Mesendoderm (in vitro differentiated cells): ENCODE results near the gene IRS1.
A peak's percentile ranks its signal among the peaks of the same experiment; 100 is the strongest.

Source experiments
- DNase-seq: peaks from one replicate; pipeline ENCODE4 v3.0.0; 2013
- H2AK5ac ChIP-seq: 2 replicates; pipeline ENCODE4 v1.6.1; 2013; ENCODE audit warnings: low read length, inconsistent platforms
- H2BK120ac ChIP-seq: 2 replicates; pipeline ENCODE4 v1.6.1; 2013; ENCODE audit warnings: low read depth, mild to moderate bottlenecking, low read length, moderate library complexity, mixed read lengths
- H2BK15ac ChIP-seq: replicated peaks from 2 replicates; pipeline ENCODE4 v1.6.1; 2013; ENCODE audit warnings: low read depth, mild to moderate bottlenecking, moderate library complexity
- H2BK5ac ChIP-seq: 2 replicates; pipeline ENCODE4 v1.6.1; 2013; ENCODE audit warnings: low read length, inconsistent platforms
- H3K18ac ChIP-seq: 2 replicates; pipeline ENCODE4 v1.6.1; 2013; ENCODE audit warnings: mild to moderate bottlenecking, low read length, mixed read lengths
- H3K23ac ChIP-seq: one replicate; pipeline ENCODE4 v1.6.1; 2013; ENCODE audit warnings: low read length
- H3K27ac ChIP-seq: 2 replicates; pipeline ENCODE4 v1.5.1; 2013; ENCODE audit warnings: low read depth, mild to moderate bottlenecking, inconsistent platforms, low read length, moderate library complexity
- H3K27me3 ChIP-seq: 2 replicates; pipeline ENCODE4 v1.6.1; 2013; ENCODE audit warnings: low read length, control low read depth, mild to moderate bottlenecking, inconsistent platforms; ENCODE audit not compliant: insufficient read depth, poor library complexity
- H3K36me3 ChIP-seq: 2 replicates; pipeline ENCODE4 v1.6.1; 2013; ENCODE audit warnings: low read length, inconsistent platforms; ENCODE audit not compliant: control insufficient read depth, insufficient read depth
- H3K4ac ChIP-seq: one replicate; pipeline ENCODE4 v1.6.1; 2013; ENCODE audit warnings: low read depth, mild to moderate bottlenecking, low read length, moderate library complexity
- H3K4me1 ChIP-seq: 2 replicates; pipeline ENCODE4 v1.6.1; 2013; ENCODE audit warnings: low read depth, low read length, inconsistent platforms; ENCODE audit not compliant: control insufficient read depth
- H3K4me2 ChIP-seq: 2 replicates; pipeline ENCODE4 v1.6.1; 2013; ENCODE audit warnings: low read length
- H3K4me3 ChIP-seq: 2 replicates; pipeline ENCODE4 v1.5.1; 2013; ENCODE audit warnings: mild to moderate bottlenecking, low read length
- H3K56ac ChIP-seq: one replicate; pipeline ENCODE4 v1.6.1; 2013; ENCODE audit warnings: low read length
- H3K79me1 ChIP-seq: 2 replicates; pipeline ENCODE4 v1.6.1; 2013; ENCODE audit warnings: low read length, inconsistent platforms
- H3K79me2 ChIP-seq: 2 replicates; pipeline ENCODE4 v1.6.1; 2013; ENCODE audit warnings: mild to moderate bottlenecking, low read length; ENCODE audit not compliant: control insufficient read depth, insufficient read depth
- H3K9ac ChIP-seq: 2 replicates; pipeline ENCODE4 v1.6.1; 2013; ENCODE audit warnings: low read length, inconsistent platforms
- H4K5ac ChIP-seq: one replicate; pipeline ENCODE4 v1.6.1; 2013; ENCODE audit warnings: low read length
- H4K8ac ChIP-seq: one replicate; pipeline ENCODE4 v1.6.1; 2013; ENCODE audit warnings: low read depth, mild to moderate bottlenecking, control low read depth, low read length, moderate library complexity
- WGBS: extraction: QIAGEN DNeasy Blood & Tissue Kit; methylation state at CpG from one replicate; pipeline ENCODE4 v1.1.7; 2013; ENCODE audit warnings: low lambda C conversion rate, missing lambda C conversion rate; ENCODE audit not compliant: insufficient coverage; ENCODE audit errors: extremely low coverage; 5-methylcytosine and 5-hydroxymethylcytosine counted together

IRS1 gene

GRCh38 chr2:226699321-226699720 is 100.3 kb downstream of the IRS1 start:
- H3K27ac ChIP-seq, result no peak overlapping the region
- no peaks in the 10 kb centered on the region for H3K79me1 ChIP-seq
- no peak overlapping the region for H4K5ac ChIP-seq
- no peak overlapping the region for H2BK120ac ChIP-seq
- H3K56ac ChIP-seq, result no peak overlapping the region
- WGBS, result no CpG with 5 or more reads among the region's 2 CpGs
- H3K9ac ChIP-seq, result no peak overlapping the region
- no peak overlapping the region for H3K4me3 ChIP-seq
- H3K4me1 ChIP-seq, result peaks cover 2% of the 10 kb centered on the region
- H2BK5ac ChIP-seq, result no peak overlapping the region
- H2BK15ac ChIP-seq, result no peak overlapping the region
- H4K8ac ChIP-seq, result no peak overlapping the region
- H3K18ac ChIP-seq, result no peak overlapping the region
- DNase-seq, result no peak
- H3K27me3 ChIP-seq, result no peaks in the 10 kb centered on the region
- no peak overlapping the region for H2AK5ac ChIP-seq
- H3K79me2 ChIP-seq, result no peaks in the 10 kb centered on the region
- no peak overlapping the region for H3K4ac ChIP-seq
- H3K23ac ChIP-seq, result no peak overlapping the region
- H3K36me3 ChIP-seq, result no peaks in the 10 kb centered on the region
- no peak overlapping the region for H3K4me2 ChIP-seq

GRCh38 chr2:226698671-226699070 is 100.9 kb downstream of the IRS1 start:
- no peak overlapping the region for H3K4me2 ChIP-seq

GRCh38 chr2:226694586-226695284 is 104.9 kb downstream of the IRS1 start:
- H4K8ac ChIP-seq, result no peak overlapping the region
- no peak overlapping the region for H2AK5ac ChIP-seq
- H2BK15ac ChIP-seq, result peak overlapping the region; percentile 80
- peak overlapping the region; percentile 36 for H3K27ac ChIP-seq
- no peaks in the 10 kb centered on the region for H3K36me3 ChIP-seq
- no peak overlapping the region for H3K23ac ChIP-seq
- peak overlapping the region; percentile 68 for H3K18ac ChIP-seq
- WGBS, result no CpG with 5 or more reads among the region's 4 CpGs
- H4K5ac ChIP-seq, result no peak overlapping the region
- no peak overlapping the region for H3K56ac ChIP-seq
- no peaks in the 10 kb centered on the region for H3K79me1 ChIP-seq
- H2BK5ac ChIP-seq, result no peak overlapping the region
- H3K4me3 ChIP-seq, result no peak overlapping the region
- peaks cover 10% of the 10 kb centered on the region for H3K4me1 ChIP-seq
- no peak overlapping the region for H3K4ac ChIP-seq
- no peaks in the 10 kb centered on the region for H3K79me2 ChIP-seq
- DNase-seq, result peak; percentile 40
- H3K27me3 ChIP-seq, result no peaks in the 10 kb centered on the region
- no peak overlapping the region for H3K9ac ChIP-seq
- no peak overlapping the region for H2BK120ac ChIP-seq
- H3K4me2 ChIP-seq, result no peak overlapping the region

More at GRCh38 chr2:226698671-226699070, 100.9 kb downstream of the IRS1 start:
- no peaks in the 10 kb centered on the region for H3K36me3 ChIP-seq
- H3K56ac ChIP-seq, result no peak overlapping the region
- no peak overlapping the region for H4K8ac ChIP-seq
- no peaks in the 10 kb centered on the region for H3K79me1 ChIP-seq
- H3K4ac ChIP-seq, result no peak overlapping the region
- no peak overlapping the region for H3K18ac ChIP-seq
- H3K79me2 ChIP-seq, result no peaks in the 10 kb centered on the region
- no peak overlapping the region for H3K27ac ChIP-seq
- H2AK5ac ChIP-seq, result no peak overlapping the region
- no peak overlapping the region for H2BK120ac ChIP-seq
- H3K4me1 ChIP-seq, result peaks cover 5% of the 10 kb centered on the region
- no peak overlapping the region for H2BK5ac ChIP-seq
- H3K9ac ChIP-seq, result no peak overlapping the region
- no peak overlapping the region for H3K23ac ChIP-seq
- no peak for DNase-seq
- no peak overlapping the region for H3K4me3 ChIP-seq
- H3K27me3 ChIP-seq, result no peaks in the 10 kb centered on the region
- no peak overlapping the region for H2BK15ac ChIP-seq
- no peak overlapping the region for H4K5ac ChIP-seq

- Histone ChIP-seq H4K8ac (no peak overlapping the region), H3K79me1 (no peaks in the 10 kb centered on the region), H2BK120ac (no peak overlapping the region), H3K36me3 (no peaks in the 10 kb centered on the region), H3K9ac (no peak overlapping the region), H3K27me3 (no peaks in the 10 kb centered on the region), H3K27ac (peak overlapping the region; percentile 36), H2BK5ac (no peak overlapping the region), H3K56ac (no peak overlapping the region), H3K79me2 (no peaks in the 10 kb centered on the region), H3K4ac (peak overlapping the region; percentile 59), H3K23ac (no peak overlapping the region), H2BK15ac (peak overlapping the region; percentile 80), H3K4me3 (no peak overlapping the region), H3K4me1 (peaks cover 10% of the 10 kb centered on the region), H3K4me2 (no peak overlapping the region), H4K5ac (no peak overlapping the region), H3K18ac (peak overlapping the region; percentile 68), H2AK5ac (no peak overlapping the region)
- no CpG with 5 or more reads among the region's 4 CpGs for WGBS
- no peak for DNase-seq
Observed at GRCh38 chr2:226694149-226694548, 105.5 kb downstream of the IRS1 start.

- H3K4ac ChIP-seq, result no peak overlapping the region
- no peak overlapping the region for H4K8ac ChIP-seq
- no peak overlapping the region for H3K4me3 ChIP-seq
- H3K27ac ChIP-seq, result no peak overlapping the region
- no peak overlapping the region for H4K5ac ChIP-seq
- H3K79me2 ChIP-seq, result no peaks in the 10 kb centered on the region
- no peak overlapping the region for H2BK15ac ChIP-seq
- no peak overlapping the region for H2AK5ac ChIP-seq
- no peak overlapping the region for H3K4me2 ChIP-seq
- no peaks in the 10 kb centered on the region for H3K36me3 ChIP-seq
- H3K23ac ChIP-seq, result no peak overlapping the region
- no peak overlapping the region for H2BK5ac ChIP-seq
- no peak overlapping the region for H2BK120ac ChIP-seq
- H3K18ac ChIP-seq, result peak overlapping the region; percentile 40
- no peak for DNase-seq
- H3K4me1 ChIP-seq, result peaks cover 10% of the 10 kb centered on the region
- WGBS, result no CpG with 5 or more reads among the region's 4 CpGs
- H3K27me3 ChIP-seq, result no peaks in the 10 kb centered on the region
- H3K9ac ChIP-seq, result no peak overlapping the region
- H3K56ac ChIP-seq, result no peak overlapping the region
- no peaks in the 10 kb centered on the region for H3K79me1 ChIP-seq
Observed at GRCh38 chr2:226693521-226693920, 106.1 kb downstream of the IRS1 start.
